ENCODE measurements around the gene GATD1. TPM values are rescaled to one million over a fixed set of nuclear protein-coding genes. Genes with fewer than 3 reads are reported as not detected.
A peak's percentile ranks its signal among the peaks of the same experiment; 100 is the strongest.

GATD1 gene
- total and polyA plus RNA-seq, 4 donors, result 22.1 to 63.1 (median 39.1) TPM

GRCh38 chr11:724778-725386, 52.4 kb downstream of the GATD1 start:
- Histone ChIP-seq H3K9ac (ENCODE audit: insufficient read depth in 1 of 2, low read length in 2 of 2) (no peak overlapping the region), H3K4me3 (no peak overlapping the region), H3K4me1 (ENCODE audit: control insufficient read depth in 5 of 5, insufficient read depth in 5 of 5, low read length in 5 of 5) (peaks cover 0 to 12% (median 0%) of the 10 kb centered on the region in 5 donors), H3K36me3 (ENCODE audit: control insufficient read depth in 4 of 4, insufficient read depth in 4 of 4, low read length in 4 of 4) (peaks cover 0 to 20% (median 0%) of the 10 kb centered on the region in 4 donors), H3K9me3 (ENCODE audit: control insufficient read depth in 4 of 4, insufficient read depth in 3 of 4, low read length in 3 of 4) (no peaks in the 10 kb centered on the region), H3K27ac (ENCODE audit: low read depth in 1 of 2, low read length in 1 of 2) (no peak overlapping the region), H3K27me3 (ENCODE audit: control insufficient read depth in 3 of 3, insufficient read depth in 3 of 3, low read length in 2 of 3) (peaks cover 0 to 20% (median 13%) of the 10 kb centered on the region in 3 donors)
- DNase-seq (no peak), ATAC-seq (ENCODE audit: insufficient read depth, low FRiP score) (no peak)
- TF ChIP-seq, protein P1, sequence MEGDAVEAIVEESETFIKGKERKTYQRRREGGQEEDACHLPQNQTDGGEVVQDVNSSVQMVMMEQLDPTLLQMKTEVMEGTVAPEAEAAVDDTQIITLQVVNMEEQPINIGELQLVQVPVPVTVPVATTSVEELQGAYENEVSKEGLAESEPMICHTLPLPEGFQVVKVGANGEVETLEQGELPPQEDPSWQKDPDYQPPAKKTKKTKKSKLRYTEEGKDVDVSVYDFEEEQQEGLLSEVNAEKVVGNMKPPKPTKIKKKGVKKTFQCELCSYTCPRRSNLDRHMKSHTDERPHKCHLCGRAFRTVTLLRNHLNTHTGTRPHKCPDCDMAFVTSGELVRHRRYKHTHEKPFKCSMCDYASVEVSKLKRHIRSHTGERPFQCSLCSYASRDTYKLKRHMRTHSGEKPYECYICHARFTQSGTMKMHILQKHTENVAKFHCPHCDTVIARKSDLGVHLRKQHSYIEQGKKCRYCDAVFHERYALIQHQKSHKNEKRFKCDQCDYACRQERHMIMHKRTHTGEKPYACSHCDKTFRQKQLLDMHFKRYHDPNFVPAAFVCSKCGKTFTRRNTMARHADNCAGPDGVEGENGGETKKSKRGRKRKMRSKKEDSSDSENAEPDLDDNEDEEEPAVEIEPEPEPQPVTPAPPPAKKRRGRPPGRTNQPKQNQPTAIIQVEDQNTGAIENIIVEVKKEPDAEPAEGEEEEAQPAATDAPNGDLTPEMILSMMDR (IDR thresholded peaks at IDR 0.05; ENCODE audit: control extremely low read depth, extremely low read depth), result no peak
- WGBS, 2 donors, result 70 to 81% methylated on average over 18 of the region's 18 CpGs

DNA sequence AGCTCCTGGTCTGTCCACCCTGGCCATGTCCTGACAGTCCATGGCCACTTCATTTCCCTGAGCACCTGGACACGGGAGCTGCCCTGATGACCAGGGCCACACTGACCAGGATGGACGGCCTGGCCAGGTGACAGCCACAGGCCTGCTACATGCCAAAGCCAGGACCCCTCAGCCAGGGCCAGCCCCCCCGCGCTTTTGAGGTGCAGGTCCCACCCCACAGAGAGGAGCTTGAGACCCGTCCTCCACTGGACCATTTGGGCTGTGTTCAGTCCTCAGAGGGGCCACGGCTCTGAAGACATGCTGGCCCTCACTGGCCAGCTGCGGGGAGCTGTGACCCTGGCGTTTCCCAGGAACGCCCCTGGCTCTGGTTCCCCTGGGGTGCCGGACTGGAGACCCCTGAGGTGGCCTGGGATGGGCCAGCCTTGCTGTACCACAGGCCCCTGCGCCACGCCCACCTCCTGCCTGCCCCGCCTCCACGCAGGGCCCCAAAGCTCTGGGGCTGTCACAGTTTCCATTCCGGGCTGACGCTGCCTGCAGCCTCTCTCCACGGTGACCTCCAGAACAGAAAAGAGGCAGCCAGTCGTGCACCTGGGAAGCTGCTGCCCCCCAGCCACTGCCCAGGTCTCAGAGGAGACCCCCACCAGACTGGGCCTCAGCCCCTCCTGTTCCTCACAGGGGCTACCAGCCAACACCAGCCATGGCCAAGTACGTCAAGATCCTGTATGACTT, 53.1 kb downstream of the GATD1 start:
- Histone ChIP-seq H3K4me3 (no peak overlapping the region), H3K27ac (ENCODE audit: low read depth in 1 of 2, low read length in 1 of 2) (no peak overlapping the region), H3K36me3 (ENCODE audit: control insufficient read depth in 4 of 4, insufficient read depth in 4 of 4, low read length in 4 of 4) (peaks cover 0 to 20% (median 0%) of the 10 kb centered on the region in 4 donors), H3K27me3 (ENCODE audit: control insufficient read depth in 3 of 3, insufficient read depth in 3 of 3, low read length in 2 of 3) (peaks cover 0 to 26% (median 18%) of the 10 kb centered on the region in 3 donors), H3K9me3 (ENCODE audit: control insufficient read depth in 4 of 4, insufficient read depth in 3 of 4, low read length in 3 of 4) (no peaks in the 10 kb centered on the region), H3K9ac (ENCODE audit: insufficient read depth in 1 of 2, low read length in 2 of 2) (no peak overlapping the region), H3K4me1 (ENCODE audit: control insufficient read depth in 5 of 5, insufficient read depth in 5 of 5, low read length in 5 of 5) (peaks cover 0 to 12% (median 0%) of the 10 kb centered on the region in 5 donors)
- DNase-seq (no peak), ATAC-seq (ENCODE audit: insufficient read depth, low FRiP score) (no peak)
- TF ChIP-seq, protein P1 (IDR thresholded peaks at IDR 0.05; ENCODE audit: control extremely low read depth, extremely low read depth), result no peak
- WGBS, 2 donors, result 72 to 82% methylated on average over 17 to 19 of the region's 19 CpGs

DNA sequence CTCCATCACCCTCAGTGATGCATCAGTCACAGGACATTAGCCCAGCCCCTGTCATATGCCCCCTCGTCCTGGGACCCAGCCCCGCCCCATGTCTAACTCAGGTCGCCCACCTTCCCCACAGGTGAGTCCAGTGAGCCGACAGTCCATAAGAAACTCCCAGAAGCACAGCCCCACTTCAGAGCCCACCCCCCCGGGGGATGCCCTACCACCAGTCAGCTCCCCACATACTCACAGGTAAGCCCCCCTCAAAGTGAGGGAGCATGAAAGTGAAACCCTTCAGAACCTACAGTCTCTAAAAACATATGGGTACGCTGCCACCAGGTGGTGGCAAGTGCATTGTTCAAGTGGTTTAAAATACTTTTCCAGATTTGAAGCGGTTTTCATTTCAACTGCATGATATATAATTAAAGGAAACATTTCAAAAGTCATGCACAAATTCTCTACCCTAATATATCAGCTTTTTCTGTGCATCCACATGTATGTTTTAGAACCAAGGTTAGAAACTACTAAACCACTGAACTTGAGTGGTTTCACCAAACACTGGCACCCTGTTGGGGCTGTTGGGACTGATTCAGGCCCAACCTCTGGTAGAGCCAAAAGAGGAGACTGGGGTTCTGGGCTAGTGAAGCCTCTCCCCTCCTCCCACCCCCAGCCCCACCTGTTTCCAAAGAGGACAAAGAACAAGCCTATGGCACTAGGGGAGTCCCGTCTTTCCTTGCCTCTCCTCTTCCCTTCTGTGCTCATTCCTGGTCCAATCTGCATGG, 54.0 kb downstream of the GATD1 start:
- 51 to 53% methylated on average over 8 of the region's 8 CpGs for WGBS, 2 donors
- Histone ChIP-seq H3K4me1 (ENCODE audit: control insufficient read depth in 5 of 5, insufficient read depth in 5 of 5, low read length in 5 of 5) (peaks cover 0 to 12% (median 0%) of the 10 kb centered on the region in 5 donors), H3K9ac (ENCODE audit: insufficient read depth in 1 of 2, low read length in 2 of 2) (no peak overlapping the region), H3K27ac (ENCODE audit: low read depth in 1 of 2, low read length in 1 of 2) (no peak overlapping the region), H3K27me3 (ENCODE audit: control insufficient read depth in 3 of 3, insufficient read depth in 3 of 3, low read length in 2 of 3) (peaks cover 0 to 26% (median 20%) of the 10 kb centered on the region in 3 donors), H3K9me3 (ENCODE audit: control insufficient read depth in 4 of 4, insufficient read depth in 3 of 4, low read length in 3 of 4) (no peaks in the 10 kb centered on the region), H3K4me3 (no peak overlapping the region), H3K36me3 (ENCODE audit: control insufficient read depth in 4 of 4, insufficient read depth in 4 of 4, low read length in 4 of 4) (peaks cover 0 to 20% (median 0%) of the 10 kb centered on the region in 4 donors)
- ATAC-seq (ENCODE audit: insufficient read depth, low FRiP score) (no peak), DNase-seq (no peak)
- TF ChIP-seq, protein P1 (IDR thresholded peaks at IDR 0.05; ENCODE audit: control extremely low read depth, extremely low read depth), result peak; percentile 36

Measured in lung (tissue), 12 donors.